ENCODE results near the gene PPM1D. TPM values are rescaled to one million over a fixed set of nuclear protein-coding genes. Genes with fewer than 3 reads are reported as not detected.

PPM1D gene
- total RNA-seq, 1 experiment from 2014 or later = 14.3 TPM

DNA sequence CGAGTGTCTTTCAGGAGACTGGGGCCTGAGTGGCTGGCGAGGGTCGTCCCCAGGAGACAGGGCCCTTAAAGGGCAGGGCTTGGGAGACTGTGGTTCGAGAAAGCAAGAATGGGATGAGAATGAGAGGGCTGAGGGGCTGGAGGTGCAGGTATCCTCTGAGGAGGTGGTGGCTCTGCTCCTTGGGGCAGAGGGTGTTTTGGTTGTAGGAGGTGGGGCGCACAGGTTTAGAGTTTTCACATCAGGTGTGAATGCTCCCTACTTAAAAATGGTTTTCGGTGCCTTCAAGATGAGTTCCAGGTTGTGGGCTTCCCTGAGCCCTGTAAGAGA lies 78.1 kb downstream of the PPM1D start:
- Mint-ChIP-seq H3K27ac (ENCODE audit: low read depth, unreplicated experiment) (peak overlapping the region; percentile 98), H3K4me3 (ENCODE audit: unreplicated experiment) (peak overlapping the region; percentile 98), H3K27me3 (ENCODE audit: insufficient read depth, unreplicated experiment) (no peaks in the 10 kb centered on the region), H3K4me1 (ENCODE audit: insufficient read depth, unreplicated experiment) (peaks cover 4% of the 10 kb centered on the region), H3K9me3 (ENCODE audit: unreplicated experiment) (no peaks in the 10 kb centered on the region), H3K36me3 (ENCODE audit: insufficient read depth, unreplicated experiment) (peaks cover 9% of the 10 kb centered on the region)
- intact Hi-C loops (cut with micrococcal nuclease) = no loop called here
- ChIA-PET POLR2A (interaction anchor here (0.8 to 2.5 kb wide), 13 partner anchors 9 to 1523 kb away, joined by 3 to 43 read pairs (median 4); partner anchors contain the start of genes HEATR6, PPM1D, SKA2 and TBX2), CTCF (interaction anchor here (0.8 kb wide), 1 partner anchor 43 kb away, joined by 3 read pairs; no protein-coding TSS in a partner anchor)
- DNase-seq (ENCODE audit: unreplicated experiment) = no peak
- TF ChIP-seq, protein P1, sequence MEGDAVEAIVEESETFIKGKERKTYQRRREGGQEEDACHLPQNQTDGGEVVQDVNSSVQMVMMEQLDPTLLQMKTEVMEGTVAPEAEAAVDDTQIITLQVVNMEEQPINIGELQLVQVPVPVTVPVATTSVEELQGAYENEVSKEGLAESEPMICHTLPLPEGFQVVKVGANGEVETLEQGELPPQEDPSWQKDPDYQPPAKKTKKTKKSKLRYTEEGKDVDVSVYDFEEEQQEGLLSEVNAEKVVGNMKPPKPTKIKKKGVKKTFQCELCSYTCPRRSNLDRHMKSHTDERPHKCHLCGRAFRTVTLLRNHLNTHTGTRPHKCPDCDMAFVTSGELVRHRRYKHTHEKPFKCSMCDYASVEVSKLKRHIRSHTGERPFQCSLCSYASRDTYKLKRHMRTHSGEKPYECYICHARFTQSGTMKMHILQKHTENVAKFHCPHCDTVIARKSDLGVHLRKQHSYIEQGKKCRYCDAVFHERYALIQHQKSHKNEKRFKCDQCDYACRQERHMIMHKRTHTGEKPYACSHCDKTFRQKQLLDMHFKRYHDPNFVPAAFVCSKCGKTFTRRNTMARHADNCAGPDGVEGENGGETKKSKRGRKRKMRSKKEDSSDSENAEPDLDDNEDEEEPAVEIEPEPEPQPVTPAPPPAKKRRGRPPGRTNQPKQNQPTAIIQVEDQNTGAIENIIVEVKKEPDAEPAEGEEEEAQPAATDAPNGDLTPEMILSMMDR (IDR thresholded peaks at IDR 0.05; ENCODE audit: unreplicated experiment) = no peak
- BruUV-seq (replicated peaks) = no TSS peak

DNA sequence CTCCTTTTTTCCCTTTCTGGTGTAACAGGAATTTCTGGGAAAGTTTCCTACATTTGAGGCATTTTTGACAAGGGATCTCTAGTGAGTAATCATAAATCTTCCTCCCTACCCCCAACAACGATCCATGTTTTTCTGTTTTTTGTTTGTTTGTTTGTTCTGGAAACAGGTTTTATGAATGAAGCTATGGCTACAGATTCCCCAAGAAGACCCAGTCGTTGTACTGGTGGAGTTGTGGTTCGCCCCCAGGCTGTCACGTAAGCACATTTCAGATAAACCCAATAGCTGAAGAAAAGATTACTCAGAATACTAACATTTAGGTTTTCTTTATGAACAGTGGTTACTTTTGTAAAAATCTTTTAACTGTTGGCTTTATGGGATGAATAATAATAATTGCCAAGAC lies 79.3 kb downstream of the PPM1D start:
- Mint-ChIP-seq H3K4me1 (ENCODE audit: insufficient read depth, unreplicated experiment) (peaks cover 5% of the 10 kb centered on the region), H3K9me3 (ENCODE audit: unreplicated experiment) (no peaks in the 10 kb centered on the region), H3K27ac (ENCODE audit: low read depth, unreplicated experiment) (no peak overlapping the region), H3K27me3 (ENCODE audit: insufficient read depth, unreplicated experiment) (no peaks in the 10 kb centered on the region), H3K4me3 (ENCODE audit: unreplicated experiment) (no peak overlapping the region), H3K36me3 (ENCODE audit: insufficient read depth, unreplicated experiment) (peaks cover 12% of the 10 kb centered on the region)
- intact Hi-C loops (cut with micrococcal nuclease) = no loop called here
- CTCF ChIA-PET = interaction anchor here (0.6 kb wide), 2 partner anchors 292 to 1205 kb away, joined by 3 read pairs; no protein-coding TSS in a partner anchor
- BruUV-seq (replicated peaks) = no TSS peak
- POLR2A ChIA-PET = interaction anchor here (0.6 to 0.7 kb wide), 2 partner anchors 61 to 262 kb away, joined by 3 to 4 read pairs; no protein-coding TSS in a partner anchor
- TF ChIP-seq, protein P1 (IDR thresholded peaks at IDR 0.05; ENCODE audit: unreplicated experiment) = no peak
- no peak for DNase-seq (ENCODE audit: unreplicated experiment)

DNA sequence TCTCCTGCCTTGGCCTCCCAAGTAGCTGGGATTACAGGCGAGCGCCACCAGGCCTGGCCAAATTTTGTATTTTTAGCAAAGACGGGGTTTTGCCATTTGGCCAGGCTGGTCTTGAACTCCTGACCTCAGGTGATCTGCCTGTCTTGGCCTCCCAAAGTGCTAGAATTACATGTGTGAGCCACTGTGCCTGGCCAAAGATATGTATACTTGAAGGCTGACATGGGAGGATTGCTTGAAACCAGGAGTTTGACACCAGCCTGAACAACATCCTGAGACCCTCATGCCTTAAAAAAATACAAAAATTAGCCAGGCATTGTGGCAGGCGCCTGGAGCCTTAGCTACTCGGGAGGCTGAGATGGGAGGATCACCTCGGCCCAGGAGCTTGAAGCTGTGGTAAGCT lies 80.8 kb downstream of the PPM1D start:
- H3K9me3 Mint-ChIP-seq (ENCODE audit: unreplicated experiment) = no peaks in the 10 kb centered on the region
- intact Hi-C loops (cut with micrococcal nuclease) = no loop called here
- no TSS peak for BruUV-seq (replicated peaks)
- ChIA-PET CTCF (interaction anchor here (0.7 kb wide), 1 partner anchor 136 kb away, joined by 3 read pairs; no protein-coding TSS in a partner anchor), POLR2A (interaction anchor here (0.6 kb wide), 1 partner anchor 158 kb away, joined by 3 read pairs; no protein-coding TSS in a partner anchor)
- H3K27me3 Mint-ChIP-seq (ENCODE audit: insufficient read depth, unreplicated experiment) = no peaks in the 10 kb centered on the region
- DNase-seq (ENCODE audit: unreplicated experiment) = no peak
- peaks cover 19% of the 10 kb centered on the region for H3K36me3 Mint-ChIP-seq (ENCODE audit: insufficient read depth, unreplicated experiment)
- H3K27ac Mint-ChIP-seq (ENCODE audit: low read depth, unreplicated experiment) = no peak overlapping the region
- TF ChIP-seq, protein P1 (IDR thresholded peaks at IDR 0.05; ENCODE audit: unreplicated experiment) = no peak
- H3K4me1 Mint-ChIP-seq (ENCODE audit: insufficient read depth, unreplicated experiment) = peaks cover 5% of the 10 kb centered on the region
- H3K4me3 Mint-ChIP-seq (ENCODE audit: unreplicated experiment) = no peak overlapping the region

DNA sequence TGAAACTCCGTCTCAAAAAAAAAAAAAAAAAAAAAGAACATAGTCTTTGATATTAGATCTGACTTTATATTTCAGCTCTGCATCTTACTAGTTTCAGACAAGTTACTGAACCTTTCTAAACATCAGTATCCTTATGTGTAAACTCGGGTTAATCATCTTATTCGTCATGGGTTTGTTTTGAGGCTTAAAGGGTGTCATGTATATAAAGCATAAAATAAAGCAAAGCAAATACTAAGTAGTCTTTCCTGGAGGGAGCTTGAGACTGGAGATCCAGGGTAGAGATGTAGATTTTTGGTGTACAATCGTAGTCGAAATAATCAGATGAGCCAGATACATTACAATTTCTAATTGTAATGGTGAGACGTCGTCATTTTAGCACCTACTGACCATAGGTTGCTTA lies 85.4 kb downstream of the PPM1D start:
- Mint-ChIP-seq H3K36me3 (ENCODE audit: insufficient read depth, unreplicated experiment) (peaks cover 19% of the 10 kb centered on the region), H3K4me3 (ENCODE audit: unreplicated experiment) (no peak overlapping the region), H3K9me3 (ENCODE audit: unreplicated experiment) (no peaks in the 10 kb centered on the region), H3K4me1 (ENCODE audit: insufficient read depth, unreplicated experiment) (peaks cover 5% of the 10 kb centered on the region), H3K27ac (ENCODE audit: low read depth, unreplicated experiment) (no peak overlapping the region), H3K27me3 (ENCODE audit: insufficient read depth, unreplicated experiment) (no peaks in the 10 kb centered on the region)
- ChIA-PET CTCF (interaction anchor here (0.7 kb wide), 1 partner anchor 11 kb away, joined by 3 read pairs; no protein-coding TSS in a partner anchor), POLR2A (interaction anchor here (2.9 kb wide), 1 partner anchor 8 kb away, joined by 10 read pairs; the partner anchor contains the start of gene BCAS3)
- no TSS peak for BruUV-seq (replicated peaks)
- TF ChIP-seq, protein P1 (IDR thresholded peaks at IDR 0.05; ENCODE audit: unreplicated experiment) = no peak
- intact Hi-C loops (cut with micrococcal nuclease) = no loop called here
- no peak for DNase-seq (ENCODE audit: unreplicated experiment)
